H1 (cell line): ENCODE measurements around the gene ST8SIA2.

Source experiments
- EP300 ChIP-seq, 2 experiments: IDR thresholded peaks; 1 replicate in 1 of 2; 2 replicates in 1 of 2; pipeline ENCODE4 v1.6.1; 2011 to 2012; ENCODE audit warnings: low read depth in 2 of 2, low read length in 2 of 2, mild to moderate bottlenecking in 2 of 2, borderline replicate concordance in 1 of 2, inconsistent platforms in 1 of 2, moderate library complexity in 1 of 2
- GABPA ChIP-seq: IDR thresholded peaks from 2 replicates; pipeline ENCODE4 v1.6.1; 2011; ENCODE audit warnings: mild to moderate bottlenecking, low read length, moderate library complexity, borderline replicate concordance; ENCODE audit not compliant: insufficient read depth
- HDAC2 ChIP-seq, 2 experiments: fragments of 300-600 bp in 1 of 2; sonication (generic) in 1 of 2; IDR thresholded peaks; 2 replicates each; pipeline ENCODE4 v1.6.1; 2011 to 2012; ENCODE audit warnings: low read depth in 2 of 2, low read length in 2 of 2, mild to moderate bottlenecking in 2 of 2, moderate library complexity in 2 of 2, borderline replicate concordance in 1 of 2, inconsistent platforms in 1 of 2
- MAFK ChIP-seq: IDR thresholded peaks from 2 replicates; pipeline ENCODE4 v1.6.1; 2012; ENCODE audit warnings: low read depth, mild to moderate bottlenecking, improper control_type of control experiment, low read length
- POLR2AphosphoS5 ChIP-seq: IDR thresholded peaks from 2 replicates; pipeline ENCODE4 v1.6.1; 2011; ENCODE audit warnings: low read depth, low read length
- TAF1 ChIP-seq: IDR thresholded peaks from 2 replicates; pipeline ENCODE4 v1.6.1; 2011; ENCODE audit warnings: mild to moderate bottlenecking, low read depth, low read length
- TBP ChIP-seq: IDR thresholded peaks from 2 replicates; pipeline ENCODE4 v1.6.1; 2011; ENCODE audit warnings: low read depth, low read length, improper control_type of control experiment
- ZNF274 ChIP-seq: IDR thresholded peaks from 2 replicates; pipeline ENCODE4 v1.7.0; 2012; ENCODE audit warnings: low read length, borderline replicate concordance; ENCODE audit errors: extremely low read depth
- TF ChIP-seq, protein P1 (sequence below): IDR thresholded peaks from 2 replicates; pipeline ENCODE4 v1.6.1; 2011; ENCODE audit warnings: low read length, improper control_type of control experiment
- TF ChIP-seq, protein P2 (sequence below), 3 experiments: IDR thresholded peaks; 1 replicate in 2 of 3; 2 replicates in 1 of 3; pipeline versions ENCODE4 v1.5.1 to v1.6.1; 2011; ENCODE audit warnings: low read length in 3 of 3, mild to moderate bottlenecking in 3 of 3, inconsistent platforms in 2 of 3, low read depth in 1 of 3, moderate library complexity in 1 of 3; ENCODE audit not compliant: insufficient read depth in 1 of 3; ENCODE audit errors: control extremely low read depth in 1 of 3

DNA sequence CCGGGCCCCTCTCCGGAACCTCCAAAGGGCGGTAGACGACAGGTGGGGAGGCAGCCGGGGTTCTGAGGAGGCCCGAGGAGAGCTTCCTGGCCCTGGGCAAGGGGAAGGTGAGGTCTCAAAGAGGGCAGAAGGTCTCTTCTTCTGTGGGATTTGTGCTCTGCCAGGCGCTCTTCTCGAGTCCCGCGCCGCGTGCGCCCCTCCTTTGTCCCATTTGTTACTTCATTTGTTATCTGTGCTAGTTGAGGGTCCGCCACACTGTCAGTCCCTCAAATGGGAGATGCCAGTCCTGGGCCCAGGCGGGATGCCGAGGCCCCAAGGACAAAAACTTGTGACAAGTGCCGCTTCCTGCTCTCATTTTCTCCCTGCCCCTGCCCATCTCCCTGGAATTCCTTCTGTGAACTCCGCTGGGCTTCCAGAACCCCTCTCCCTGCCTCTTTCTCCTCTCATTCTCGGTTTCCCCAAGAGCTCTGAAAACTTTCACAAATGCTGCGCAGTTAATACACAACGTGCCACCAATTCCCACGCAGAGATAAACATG lies 1.5 kb downstream of the ST8SIA2 start:
- TF ChIP-seq MAFK (no peak), ZNF274 (no peak), GABPA (no peak), HDAC2 (IDR thresholded peaks at IDR 0.05; ENCODE audit: borderline replicate concordance in 1 of 2, low read depth in 2 of 2, low read length in 2 of 2) (no peak), EP300 (IDR thresholded peaks at IDR 0.05; ENCODE audit: borderline replicate concordance in 1 of 2, low read depth in 2 of 2, low read length in 2 of 2) (no peak), TAF1 (no peak), TBP (no peak), POLR2AphosphoS5 (no peak)
- TF ChIP-seq, protein P1, sequence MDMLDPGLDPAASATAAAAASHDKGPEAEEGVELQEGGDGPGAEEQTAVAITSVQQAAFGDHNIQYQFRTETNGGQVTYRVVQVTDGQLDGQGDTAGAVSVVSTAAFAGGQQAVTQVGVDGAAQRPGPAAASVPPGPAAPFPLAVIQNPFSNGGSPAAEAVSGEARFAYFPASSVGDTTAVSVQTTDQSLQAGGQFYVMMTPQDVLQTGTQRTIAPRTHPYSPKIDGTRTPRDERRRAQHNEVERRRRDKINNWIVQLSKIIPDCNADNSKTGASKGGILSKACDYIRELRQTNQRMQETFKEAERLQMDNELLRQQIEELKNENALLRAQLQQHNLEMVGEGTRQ: no peak
- TF ChIP-seq, protein P2, sequence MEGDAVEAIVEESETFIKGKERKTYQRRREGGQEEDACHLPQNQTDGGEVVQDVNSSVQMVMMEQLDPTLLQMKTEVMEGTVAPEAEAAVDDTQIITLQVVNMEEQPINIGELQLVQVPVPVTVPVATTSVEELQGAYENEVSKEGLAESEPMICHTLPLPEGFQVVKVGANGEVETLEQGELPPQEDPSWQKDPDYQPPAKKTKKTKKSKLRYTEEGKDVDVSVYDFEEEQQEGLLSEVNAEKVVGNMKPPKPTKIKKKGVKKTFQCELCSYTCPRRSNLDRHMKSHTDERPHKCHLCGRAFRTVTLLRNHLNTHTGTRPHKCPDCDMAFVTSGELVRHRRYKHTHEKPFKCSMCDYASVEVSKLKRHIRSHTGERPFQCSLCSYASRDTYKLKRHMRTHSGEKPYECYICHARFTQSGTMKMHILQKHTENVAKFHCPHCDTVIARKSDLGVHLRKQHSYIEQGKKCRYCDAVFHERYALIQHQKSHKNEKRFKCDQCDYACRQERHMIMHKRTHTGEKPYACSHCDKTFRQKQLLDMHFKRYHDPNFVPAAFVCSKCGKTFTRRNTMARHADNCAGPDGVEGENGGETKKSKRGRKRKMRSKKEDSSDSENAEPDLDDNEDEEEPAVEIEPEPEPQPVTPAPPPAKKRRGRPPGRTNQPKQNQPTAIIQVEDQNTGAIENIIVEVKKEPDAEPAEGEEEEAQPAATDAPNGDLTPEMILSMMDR (IDR thresholded peaks at IDR 0.05; ENCODE audit: control extremely low read depth in 1 of 3, insufficient read depth in 1 of 3, low read depth in 1 of 3, low read length in 3 of 3): no peak
